Measurements from ENCODE around the gene MRS2.
A peak's percentile ranks its signal among the peaks of the same experiment; 100 is the strongest.
"Not testable (repeated sequence)": the region's sequence is repeated elsewhere in the genome, so short reads cannot be mapped to it uniquely, and the experiment has no call there.

The MRS2 gene

GRCh38 chr6:24402697-24403500 lies at the start of gene MRS2:
Gene MRS2 (plus strand): TSS chr6:24402936. CDS start chr6:24403047, 111 bp downstream.
- DNase-seq: peak; percentile 35 to 94 (median 82)

- DNase-seq: no peak
Observed at GRCh38 chr6:24353861-24354260, 48.9 kb upstream of the MRS2 start.

GRCh38 chr6:24355393-24355792 lies 47.3 kb upstream of the MRS2 start:
- no peak for DNase-seq

- DNase-seq: no peak
Observed at GRCh38 chr6:24356310-24356973, 46.3 kb upstream of the MRS2 start.

GRCh38 chr6:24357336-24358218 lies 45.2 kb upstream of the MRS2 start, which contains the start of gene DCDC2:
Gene DCDC2 (minus strand): TSS chr6:24358059. CDS start chr6:24357750, 309 bp downstream.
- no peak for DNase-seq

GRCh38 chr6:24358219-24358821 lies 44.4 kb upstream of the MRS2 start:
- DNase-seq: no peak

- peak in 10 of 14 donors; percentile 4 to 64 (median 24) for DNase-seq
Observed at GRCh38 chr6:24359640-24360454, 42.9 kb upstream of the MRS2 start.

- DNase-seq: not testable (repeated sequence)
Observed at GRCh38 chr6:24362363-24362762, 40.4 kb upstream of the MRS2 start.

- DNase-seq: not testable (repeated sequence)
Observed at GRCh38 chr6:24365103-24365633, 37.6 kb upstream of the MRS2 start.

- no peak for DNase-seq
Observed at GRCh38 chr6:24374612-24375011, 28.1 kb upstream of the MRS2 start.

GRCh38 chr6:24376871-24377270 lies 25.9 kb upstream of the MRS2 start:
- no peak for DNase-seq

GRCh38 chr6:24378473-24379097 lies 24.2 kb upstream of the MRS2 start:
- DNase-seq: no peak

GRCh38 chr6:24381476-24382219 lies 21.1 kb upstream of the MRS2 start:
- no peak for DNase-seq

GRCh38 chr6:24382220-24382540 lies 20.6 kb upstream of the MRS2 start:
- no peak for DNase-seq

GRCh38 chr6:24382891-24383494 lies 19.7 kb upstream of the MRS2 start:
- DNase-seq: not testable (repeated sequence)

GRCh38 chr6:24384369-24385130 lies 18.2 kb upstream of the MRS2 start:
- DNase-seq: not testable (repeated sequence)

GRCh38 chr6:24385536-24386269 lies 17.0 kb upstream of the MRS2 start:
- no peak for DNase-seq

- DNase-seq: no peak
Observed at GRCh38 chr6:24387818-24388217, 14.9 kb upstream of the MRS2 start.
